ENCODE results near the gene TMUB1.

Gene TMUB1, protein sequence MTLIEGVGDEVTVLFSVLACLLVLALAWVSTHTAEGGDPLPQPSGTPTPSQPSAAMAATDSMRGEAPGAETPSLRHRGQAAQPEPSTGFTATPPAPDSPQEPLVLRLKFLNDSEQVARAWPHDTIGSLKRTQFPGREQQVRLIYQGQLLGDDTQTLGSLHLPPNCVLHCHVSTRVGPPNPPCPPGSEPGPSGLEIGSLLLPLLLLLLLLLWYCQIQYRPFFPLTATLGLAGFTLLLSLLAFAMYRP

DNA sequence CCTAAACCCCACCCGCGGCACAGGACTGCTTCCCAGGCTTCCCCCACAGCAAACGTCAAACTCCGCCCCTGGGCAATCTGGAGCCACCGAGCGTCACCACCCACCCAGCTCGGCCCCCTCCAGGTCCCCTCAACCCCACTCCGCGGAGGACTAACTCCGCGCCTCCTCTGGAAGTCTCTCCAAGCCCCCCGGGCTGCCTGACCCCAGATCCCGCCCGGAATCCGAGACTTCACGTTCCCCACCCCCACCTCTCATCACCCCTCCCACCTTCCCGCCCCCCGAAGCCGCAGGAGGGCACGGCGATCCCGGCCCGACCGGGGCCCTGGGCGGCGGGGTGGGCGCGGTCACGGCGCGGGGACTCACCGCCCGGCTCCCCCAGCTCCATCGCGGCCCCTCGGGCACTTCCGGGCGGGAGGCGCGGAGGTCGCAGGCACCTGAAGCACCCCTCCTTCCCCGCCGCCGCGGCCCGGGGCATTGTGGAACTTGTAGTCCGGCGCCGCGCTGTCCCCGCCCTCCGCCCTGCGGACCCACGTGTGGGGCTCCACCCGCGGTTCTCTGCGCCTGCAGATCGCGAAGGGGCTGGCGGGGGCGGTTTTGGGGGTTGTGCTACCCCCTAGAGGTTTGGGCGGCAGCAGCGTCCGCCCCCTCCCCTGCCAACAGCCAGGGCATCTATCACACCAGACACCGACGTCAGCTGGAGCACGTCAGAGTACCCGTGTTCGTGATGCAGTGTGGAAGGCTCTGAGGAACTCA lies at the start of gene TMUB1:
TMUB1 (minus strand) TSS at position 423 of the 753 bp plus-strand sequence. CDS start 930 bp downstream, outside the sequence.
- Mint-ChIP-seq H3K4me3 (peak within 1 kb of the TSS; percentile 95), H3K27me3 (peaks cover 7% of the 10 kb centered on the region), H3K27ac (peak within 1 kb of the TSS; percentile 95), H3K4me1 (ENCODE audit: low read depth) (peaks cover 51% of the 10 kb centered on the region), H3K36me3 (ENCODE audit: low read depth) (peaks cover 31% of the 10 kb centered on the region), H3K9me3 (no peaks in the 10 kb centered on the region)
- DNase-seq = peak; percentile 90

DNA sequence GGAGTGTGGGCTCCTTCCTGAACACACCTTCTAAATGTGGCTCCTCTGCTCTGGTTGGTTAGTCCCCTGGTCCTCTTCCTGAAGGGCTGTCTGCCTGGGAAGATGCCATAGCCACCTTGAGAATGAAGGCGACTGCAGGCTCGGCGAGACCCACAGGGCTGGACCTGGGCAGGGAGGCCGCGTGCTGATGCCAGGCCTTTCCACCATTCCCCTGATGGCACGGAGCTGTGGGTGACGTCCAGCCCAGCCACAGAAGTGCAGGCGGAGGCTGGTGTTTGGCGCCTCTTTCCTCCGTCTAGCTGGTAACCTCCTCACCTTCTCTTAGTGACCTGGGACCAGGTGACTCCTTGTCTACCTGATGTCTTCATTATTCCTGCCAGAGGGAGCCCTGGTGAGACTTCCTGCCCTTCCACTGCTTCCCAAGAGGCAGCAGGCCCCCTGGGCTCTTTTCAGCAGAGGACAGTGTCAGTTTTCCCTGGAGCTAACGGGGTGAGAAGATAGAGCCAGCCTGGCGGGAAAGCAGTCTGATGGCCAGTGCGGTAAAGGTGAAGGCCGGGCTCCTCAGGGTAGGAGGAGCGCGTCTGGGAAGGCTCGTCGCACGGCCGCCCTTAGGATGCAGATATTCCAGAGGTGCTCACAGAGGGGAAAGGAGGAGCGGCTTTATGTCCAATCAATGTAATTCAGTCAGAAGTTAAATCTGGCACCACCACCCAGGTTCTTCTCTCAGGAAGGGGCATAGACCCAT lies 49.3 kb upstream of the TMUB1 start:
- no peaks in the 10 kb centered on the region for H3K4me1 Mint-ChIP-seq (ENCODE audit: low read depth)

GRCh38 chr7:151131592-151132293 lies 48.5 kb upstream of the TMUB1 start:
- Mint-ChIP-seq H3K36me3 (ENCODE audit: low read depth) (peaks cover 65% of the 10 kb centered on the region), H3K27ac (no peak overlapping the region), H3K4me3 (no peak overlapping the region), H3K27me3 (no peaks in the 10 kb centered on the region), H3K9me3 (no peaks in the 10 kb centered on the region), H3K4me1 (ENCODE audit: low read depth) (no peaks in the 10 kb centered on the region)
- DNase-seq = no peak

More for the DNA sequence above, 49.3 kb upstream of the TMUB1 start:
- Mint-ChIP-seq H3K27ac (no peak overlapping the region), H3K4me3 (no peak overlapping the region), H3K27me3 (no peaks in the 10 kb centered on the region), H3K9me3 (no peaks in the 10 kb centered on the region), H3K36me3 (ENCODE audit: low read depth) (peaks cover 65% of the 10 kb centered on the region)
- DNase-seq = no peak

DNA sequence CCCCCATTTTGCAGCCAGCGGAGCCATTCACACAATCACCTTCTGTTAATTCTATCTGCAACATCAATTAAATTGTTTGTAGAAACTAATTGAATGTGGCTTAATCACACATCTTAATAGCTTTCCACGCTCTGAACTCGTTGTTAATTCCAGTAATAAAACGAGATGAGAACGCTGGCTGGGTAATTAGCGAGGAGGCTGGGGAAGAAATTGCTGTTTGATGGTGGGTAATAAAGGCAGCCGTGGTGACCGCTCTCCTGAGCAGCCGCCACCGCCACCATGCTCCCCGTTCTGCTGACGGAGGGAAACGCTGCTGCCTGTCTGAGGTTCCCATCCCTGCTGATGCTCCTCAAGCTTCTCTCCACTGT lies 47.9 kb upstream of the TMUB1 start:
- H3K36me3 Mint-ChIP-seq (ENCODE audit: low read depth) = peaks cover 59% of the 10 kb centered on the region
- DNase-seq = no peak
- H3K9me3 Mint-ChIP-seq = no peaks in the 10 kb centered on the region
- no peaks in the 10 kb centered on the region for H3K4me1 Mint-ChIP-seq (ENCODE audit: low read depth)
- H3K27ac Mint-ChIP-seq = no peak overlapping the region
- H3K4me3 Mint-ChIP-seq = no peak overlapping the region
- no peaks in the 10 kb centered on the region for H3K27me3 Mint-ChIP-seq

- Mint-ChIP-seq H3K4me3 (no peak overlapping the region), H3K4me1 (ENCODE audit: low read depth) (no peaks in the 10 kb centered on the region), H3K9me3 (no peaks in the 10 kb centered on the region), H3K36me3 (ENCODE audit: low read depth) (peaks cover 56% of the 10 kb centered on the region), H3K27ac (no peak overlapping the region), H3K27me3 (no peaks in the 10 kb centered on the region)
- DNase-seq = no peak
Observed at GRCh38 chr7:151130741-151131157, 47.5 kb upstream of the TMUB1 start.

GRCh38 chr7:151129960-151130591 lies 46.8 kb upstream of the TMUB1 start:
- Mint-ChIP-seq H3K27ac (no peak overlapping the region), H3K4me1 (ENCODE audit: low read depth) (no peaks in the 10 kb centered on the region), H3K4me3 (no peak overlapping the region), H3K9me3 (no peaks in the 10 kb centered on the region), H3K27me3 (no peaks in the 10 kb centered on the region), H3K36me3 (ENCODE audit: low read depth) (peaks cover 59% of the 10 kb centered on the region)
- no peak for DNase-seq

DNA sequence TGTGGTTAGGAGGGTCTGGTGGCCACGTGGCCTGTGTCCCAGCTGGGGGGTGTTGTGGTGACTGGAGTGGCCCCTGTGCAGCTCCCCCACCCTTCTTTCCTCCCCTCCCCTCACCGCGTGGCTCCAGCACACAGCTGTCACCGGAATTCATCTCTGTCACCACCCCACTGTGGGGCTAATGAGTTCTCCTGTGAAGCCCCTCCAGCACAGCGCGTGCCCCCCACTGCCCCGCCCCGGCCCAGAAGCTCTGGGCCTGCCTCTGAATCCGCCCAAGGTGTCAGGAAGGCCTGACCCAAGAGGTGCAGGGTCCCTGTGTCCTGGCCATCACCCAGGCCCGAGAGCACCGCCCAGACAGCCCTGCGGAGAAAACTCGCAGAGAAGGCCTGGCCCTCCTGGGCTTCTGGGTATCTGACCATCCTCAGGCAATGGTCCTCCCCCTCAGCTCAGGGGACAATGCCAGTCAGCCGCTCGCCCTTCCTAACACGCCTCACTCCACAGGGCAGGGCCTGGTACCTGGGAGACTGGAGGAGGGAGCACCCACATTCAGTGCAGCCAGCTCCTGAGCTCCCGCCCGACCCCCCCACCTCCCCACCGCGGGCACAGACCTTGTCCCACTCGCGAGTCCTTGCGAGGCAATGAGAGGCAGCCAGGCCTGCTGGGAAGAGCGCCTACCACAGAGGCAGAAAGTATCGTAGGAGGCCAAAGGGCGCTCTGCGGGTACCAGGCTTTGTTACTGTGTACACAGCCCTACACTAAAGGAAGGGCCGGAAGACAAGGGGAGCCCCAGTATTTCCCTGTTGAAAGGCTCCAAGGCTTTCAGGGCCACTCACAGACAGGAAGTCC lies 46.0 kb upstream of the TMUB1 start:
- Mint-ChIP-seq H3K36me3 (ENCODE audit: low read depth) (peaks cover 64% of the 10 kb centered on the region), H3K27ac (no peak overlapping the region), H3K27me3 (no peaks in the 10 kb centered on the region), H3K9me3 (no peaks in the 10 kb centered on the region), H3K4me3 (no peak overlapping the region), H3K4me1 (ENCODE audit: low read depth) (no peaks in the 10 kb centered on the region)
- no peak for DNase-seq

GRCh38 chr7:151128716-151129115 lies 45.4 kb upstream of the TMUB1 start:
- DNase-seq = no peak
- H3K9me3 Mint-ChIP-seq = no peaks in the 10 kb centered on the region

GRCh38 chr7:151128144-151128543 lies 44.9 kb upstream of the TMUB1 start:
- Mint-ChIP-seq H3K4me1 (ENCODE audit: low read depth) (peaks cover 5% of the 10 kb centered on the region), H3K9me3 (no peaks in the 10 kb centered on the region), H3K36me3 (ENCODE audit: low read depth) (peaks cover 71% of the 10 kb centered on the region), H3K27me3 (no peaks in the 10 kb centered on the region), H3K27ac (no peak overlapping the region), H3K4me3 (no peak overlapping the region)
- no peak for DNase-seq

More at GRCh38 chr7:151128716-151129115, 45.4 kb upstream of the TMUB1 start:
- H3K4me1 Mint-ChIP-seq (ENCODE audit: low read depth) = peaks cover 3% of the 10 kb centered on the region
- H3K4me3 Mint-ChIP-seq = no peak overlapping the region
- H3K27ac Mint-ChIP-seq = no peak overlapping the region
- H3K27me3 Mint-ChIP-seq = no peaks in the 10 kb centered on the region
- peaks cover 66% of the 10 kb centered on the region for H3K36me3 Mint-ChIP-seq (ENCODE audit: low read depth)

- Mint-ChIP-seq H3K36me3 (ENCODE audit: low read depth) (peaks cover 64% of the 10 kb centered on the region), H3K9me3 (no peaks in the 10 kb centered on the region), H3K4me3 (no peak overlapping the region), H3K27me3 (no peaks in the 10 kb centered on the region), H3K27ac (no peak overlapping the region), H3K4me1 (ENCODE audit: low read depth) (peaks cover 5% of the 10 kb centered on the region)
- DNase-seq = no peak
Observed at GRCh38 chr7:151126491-151127137, 43.3 kb upstream of the TMUB1 start.

DNA sequence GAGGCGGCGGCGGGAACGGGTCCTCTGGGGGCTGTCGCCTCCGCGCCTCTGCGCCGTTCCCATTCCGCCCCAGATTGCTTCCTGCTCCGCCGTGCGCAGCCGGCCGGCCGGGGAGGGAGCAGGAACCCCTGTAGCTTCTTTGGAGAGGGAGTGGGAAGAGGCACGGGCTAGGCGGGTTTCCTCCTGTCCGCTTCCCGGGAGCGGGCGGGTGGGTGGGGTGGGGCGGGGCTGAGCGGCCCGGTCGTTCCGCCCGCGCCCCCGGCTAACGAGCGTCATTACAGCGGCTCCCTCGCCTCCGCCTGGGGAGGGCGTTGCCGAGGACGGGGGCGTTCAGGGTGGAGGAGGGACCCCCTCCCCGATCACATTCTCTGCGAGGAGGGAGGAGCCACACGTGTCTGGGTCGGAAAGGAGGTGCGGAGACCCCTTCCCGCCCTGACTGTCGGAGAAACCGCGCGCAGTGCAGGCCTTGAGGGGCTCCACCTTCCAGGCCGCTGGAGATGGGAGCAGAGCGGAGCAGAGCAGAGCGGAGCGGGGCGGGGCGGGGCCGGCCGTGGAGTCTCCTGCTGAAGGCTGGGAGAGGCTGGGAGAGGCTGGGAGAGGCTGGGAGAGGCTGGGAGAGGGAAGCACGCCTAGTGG lies 42.7 kb upstream of the TMUB1 start:
- DNase-seq = no peak
- peaks cover 64% of the 10 kb centered on the region for H3K36me3 Mint-ChIP-seq (ENCODE audit: low read depth)
- no peaks in the 10 kb centered on the region for H3K9me3 Mint-ChIP-seq
- no peaks in the 10 kb centered on the region for H3K27me3 Mint-ChIP-seq
- no peak overlapping the region for H3K27ac Mint-ChIP-seq
- H3K4me3 Mint-ChIP-seq = no peak overlapping the region
- H3K4me1 Mint-ChIP-seq (ENCODE audit: low read depth) = peaks cover 5% of the 10 kb centered on the region

DNA sequence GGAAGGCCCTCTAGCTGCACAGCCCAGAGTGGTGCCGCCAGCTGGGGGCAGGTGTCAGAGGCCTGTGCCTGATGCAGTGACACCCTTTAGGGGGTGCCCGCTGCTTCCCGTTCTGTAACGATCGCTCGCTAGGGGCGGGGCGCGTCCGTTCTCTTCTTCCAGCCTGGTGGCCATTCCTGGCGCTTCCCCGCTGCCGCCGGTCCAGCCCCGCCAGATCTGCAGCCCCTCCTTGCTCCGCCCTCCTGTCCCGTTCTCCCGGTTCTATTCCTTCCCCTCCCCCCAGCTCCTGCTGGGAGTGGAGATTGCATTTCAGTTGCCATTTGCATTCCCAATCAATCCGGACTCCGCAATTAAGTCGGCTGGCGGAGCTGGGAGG lies 42.2 kb upstream of the TMUB1 start:
- Mint-ChIP-seq H3K27ac (no peak overlapping the region), H3K27me3 (no peaks in the 10 kb centered on the region), H3K9me3 (no peaks in the 10 kb centered on the region), H3K36me3 (ENCODE audit: low read depth) (peaks cover 65% of the 10 kb centered on the region), H3K4me3 (no peak overlapping the region), H3K4me1 (ENCODE audit: low read depth) (peaks cover 5% of the 10 kb centered on the region)
- DNase-seq = no peak
